HG03571 (cell line): ENCODE results near the gene AP1S3.

Experiments used
- ATAC-seq: cut with Tn5 transposase; IDR thresholded peaks from one replicate; pipeline ENCODE4 v1.9.1; 2021; ENCODE audit not compliant: unreplicated experiment

The AP1S3 gene

DNA sequence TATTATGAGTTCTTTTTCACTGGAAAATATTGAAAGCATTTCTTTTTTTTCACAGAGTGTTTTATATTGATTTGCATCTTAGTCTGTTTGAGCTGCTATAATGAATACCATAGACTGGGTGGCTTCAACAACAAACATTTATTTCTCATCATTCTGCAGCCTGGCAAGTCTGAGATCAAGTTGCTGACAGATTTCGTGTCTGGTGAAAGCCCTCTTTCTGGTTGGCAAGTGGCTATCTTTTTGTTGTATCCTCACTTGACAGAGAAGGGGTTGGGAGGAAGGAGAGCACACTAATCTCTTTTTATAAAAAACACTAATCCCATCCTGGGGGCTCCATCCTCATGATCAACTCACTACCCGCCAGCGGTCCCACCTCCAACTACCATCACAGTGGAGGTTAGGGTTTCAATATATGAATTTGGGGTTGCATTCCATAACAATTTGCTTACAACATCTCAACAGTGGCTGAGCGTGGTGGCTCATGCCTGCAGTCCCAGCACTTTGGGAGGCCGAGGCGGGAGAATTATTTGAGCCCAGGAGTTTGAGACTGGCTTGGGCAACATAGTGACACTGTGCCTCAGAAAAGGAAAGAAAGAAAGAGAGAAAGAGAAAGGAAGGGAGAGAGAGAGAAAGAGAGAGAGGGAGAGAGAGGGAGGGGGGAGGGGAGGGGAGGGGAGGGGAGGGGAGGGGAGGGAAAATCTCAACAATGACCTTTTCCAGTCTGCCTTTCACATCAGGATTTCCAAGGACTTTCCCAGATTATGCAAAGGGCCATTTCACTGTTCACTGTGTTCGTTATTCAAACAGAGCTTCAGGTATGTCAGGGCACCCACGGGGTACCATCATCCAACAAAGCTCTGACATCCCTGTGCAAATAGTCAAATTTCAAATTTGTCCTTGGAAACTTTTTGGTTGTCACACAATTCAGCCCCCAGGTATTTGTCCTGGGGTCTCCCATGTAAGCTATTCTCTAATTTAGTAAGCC is 111.1 kb downstream of the AP1S3 start:
- ATAC-seq: no peak

DNA sequence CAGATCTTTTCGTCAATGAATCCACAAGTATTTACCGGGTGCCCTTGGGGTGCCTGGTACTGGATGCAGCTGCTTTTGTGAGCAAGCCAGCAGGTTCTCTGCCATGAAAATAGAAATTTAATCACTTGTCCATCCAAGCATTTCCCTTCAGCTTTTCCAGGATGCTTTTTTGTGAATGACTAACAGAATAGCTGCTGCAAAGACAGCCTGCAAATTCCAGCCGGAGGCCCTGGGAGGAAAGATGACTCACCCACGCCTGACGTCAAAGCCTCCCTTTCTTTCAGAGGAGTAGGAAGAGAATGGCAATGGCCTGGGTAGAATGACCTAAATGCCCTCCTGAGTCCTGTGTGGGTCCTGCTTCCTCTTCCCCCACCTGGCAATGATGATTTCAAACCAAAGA is 111.9 kb downstream of the AP1S3 start:
- no peak for ATAC-seq

GRCh38 chr2:223724861-223725260 is 112.5 kb downstream of the AP1S3 start:
- no peak for ATAC-seq

DNA sequence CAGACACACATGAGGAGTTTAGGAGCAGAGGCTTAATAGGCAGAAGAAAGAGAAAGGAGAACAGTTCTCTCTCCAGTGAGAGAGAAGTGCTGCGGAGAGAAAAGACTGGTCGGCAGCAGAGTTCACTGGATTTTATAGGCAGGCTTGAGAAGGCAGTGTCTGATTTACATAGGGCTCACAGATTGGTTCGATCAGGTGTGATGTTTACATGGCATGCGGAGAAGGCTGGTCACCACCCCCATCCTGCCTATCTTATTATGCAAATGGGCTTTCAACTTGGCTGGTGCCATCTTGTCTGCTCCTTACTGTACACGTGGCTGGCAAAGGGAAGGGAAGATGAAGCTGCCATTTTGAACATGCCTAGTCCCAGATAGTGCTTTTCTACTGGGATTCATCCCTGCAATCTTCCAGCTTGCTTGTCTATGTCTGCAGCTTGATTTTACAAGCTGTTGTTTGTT is 113.4 kb downstream of the AP1S3 start:
- no peak for ATAC-seq

- ATAC-seq: no peak
Measured at GRCh38 chr2:223722226-223722625, 115.2 kb downstream of the AP1S3 start.

DNA sequence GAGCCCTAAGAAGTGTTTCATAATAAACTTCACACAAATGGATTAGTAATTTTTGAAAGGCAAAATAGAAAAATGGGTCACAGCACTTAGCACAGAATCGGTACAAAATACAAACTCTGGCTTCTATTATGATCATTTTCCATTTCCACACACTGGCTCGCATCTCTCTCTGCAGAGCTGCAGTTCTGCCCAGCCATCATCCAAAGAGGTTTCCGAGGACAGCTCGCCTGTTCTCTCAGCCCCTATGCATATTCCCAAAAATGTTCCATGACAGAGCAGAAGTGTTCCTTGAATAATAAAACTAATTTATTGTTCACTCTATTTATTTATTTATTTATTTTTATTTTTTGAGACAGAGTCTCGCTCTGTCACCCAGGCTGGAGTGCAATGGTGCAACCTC is 115.6 kb downstream of the AP1S3 start:
- ATAC-seq: no peak

GRCh38 chr2:223720367-223720766 is 117.0 kb downstream of the AP1S3 start:
- no peak for ATAC-seq

DNA sequence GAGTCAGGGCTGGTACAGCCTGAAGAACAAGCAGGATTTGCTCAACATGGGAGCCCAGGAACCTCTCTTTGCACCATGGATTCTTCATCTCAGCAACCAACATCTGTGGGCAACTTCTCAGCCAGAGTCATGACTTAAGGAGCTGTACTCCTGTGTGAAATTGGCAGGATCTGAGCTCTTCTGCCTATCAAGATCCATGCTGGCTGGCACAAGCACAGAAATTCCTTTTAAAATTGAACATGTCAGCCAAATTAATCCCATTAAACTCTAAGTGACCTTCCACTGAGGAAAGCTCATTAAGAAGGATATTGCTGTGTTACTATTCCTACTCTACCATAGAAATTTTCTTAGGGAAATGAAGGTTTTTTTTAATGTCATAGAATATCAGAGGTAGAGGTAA is 124.7 kb downstream of the AP1S3 start:
- no peak for ATAC-seq

- no peak for ATAC-seq
Measured at GRCh38 chr2:223711596-223712326, 125.6 kb downstream of the AP1S3 start.
